WTC11 (cell line): ENCODE data around the gene GGN. TPM values are rescaled to one million over a fixed set of nuclear protein-coding genes. Genes with fewer than 3 reads are reported as not detected.
A peak's percentile ranks its signal among the peaks of the same experiment; 100 is the strongest.

ENCODE experiments used
- ATAC-seq: fragments of 200-7000 bp; cut with Tn5 transposase; 2 replicates; pipeline ENCODE4 v1.10.0; 2021; ENCODE audit warnings: mild to moderate bottlenecking, moderate library complexity
- CTCF ChIA-PET: fragments of 300-600 bp; sonication (Branson Sonifier 250); formaldehyde crosslinking; loops from one replicate; lab custom pipeline; 2021; ENCODE audit warnings: antibody characterized with exemption; lab: Charles Lee
- POLR2A ChIA-PET: fragments of 350-600 bp; sonication (Branson Sonifier 250); formaldehyde crosslinking; loops from one replicate; lab custom pipeline; 2021; ENCODE audit warnings: antibody characterized with exemption; lab: Charles Lee
- DNase-seq: peaks from one replicate; pipeline ENCODE4 v3.0.0; 2021; ENCODE audit warnings: low spot score
- H3K27ac Mint-ChIP-seq: 2 replicates; pipeline ENCODE4 v1.8.0; 2021; ENCODE audit warnings: mixed read lengths
- H3K27me3 Mint-ChIP-seq: 2 replicates; pipeline ENCODE4 v1.8.0; 2021; ENCODE audit warnings: low read depth, mild to moderate bottlenecking, moderate library complexity, mixed read lengths
- H3K36me3 Mint-ChIP-seq: 2 replicates; pipeline ENCODE4 v1.8.0; 2021; ENCODE audit warnings: mixed read lengths
- H3K4me1 Mint-ChIP-seq: 2 replicates; pipeline ENCODE4 v1.8.0; 2022; ENCODE audit warnings: mixed read lengths
- H3K4me3 Mint-ChIP-seq: 2 replicates; pipeline ENCODE4 v1.8.0; 2021; ENCODE audit warnings: mild to moderate bottlenecking, moderate library complexity, mixed read lengths
- H3K9me3 Mint-ChIP-seq: 2 replicates; pipeline ENCODE4 v1.8.0; 2021; ENCODE audit warnings: mixed read lengths
- AFF4 ChIP-seq: sonication (generic); formaldehyde crosslinking; IDR thresholded peaks from 2 replicates; pipeline ENCODE4 v1.8.1; 2023; ENCODE audit warnings: mild to moderate bottlenecking, missing genetic modification reagents, borderline replicate concordance
- CDX4 ChIP-seq: fragments of 250-450 bp; sonication (Bioruptor Pico); IDR thresholded peaks from 2 replicates; pipeline ENCODE4 v1.9.0; 2021; ENCODE audit warnings: moderate library complexity, mild to moderate bottlenecking, inconsistent platforms, borderline replicate concordance
- CREB1 ChIP-seq: sonication (generic); formaldehyde crosslinking; IDR thresholded peaks from 2 replicates; pipeline ENCODE4 v1.8.0; 2023; ENCODE audit warnings: mild to moderate bottlenecking, missing genetic modification reagents
- ELF4 ChIP-seq: sonication (generic); formaldehyde crosslinking; IDR thresholded peaks from 2 replicates; pipeline ENCODE4 v1.8.1; 2022; ENCODE audit warnings: low read depth, mild to moderate bottlenecking, moderate library complexity, missing genetic modification reagents
- EMX1 ChIP-seq: fragments of 250-450 bp; sonication (Bioruptor Pico); IDR thresholded peaks from 2 replicates; pipeline ENCODE4 v1.8.0; 2021; ENCODE audit warnings: mild to moderate bottlenecking
- ETV6 ChIP-seq: sonication (generic); formaldehyde crosslinking; IDR thresholded peaks from 2 replicates; pipeline ENCODE4 v1.8.1; 2022; ENCODE audit warnings: mild to moderate bottlenecking, missing genetic modification reagents
- JAZF1 ChIP-seq: fragments of 250-450 bp; sonication (Bioruptor Pico); IDR thresholded peaks from 2 replicates; pipeline ENCODE4 v1.9.0; 2021; ENCODE audit warnings: moderate library complexity, mild to moderate bottlenecking, inconsistent platforms
- MXD4 ChIP-seq: fragments of 250-450 bp; sonication (Bioruptor Pico); IDR thresholded peaks from 2 replicates; pipeline ENCODE4 v1.8.0; 2021; ENCODE audit warnings: mild to moderate bottlenecking, moderate library complexity, borderline replicate concordance
- NFATC4 ChIP-seq: fragments of 250-450 bp; sonication (Bioruptor Pico); IDR thresholded peaks from 2 replicates; pipeline ENCODE4 v1.9.0; 2021; ENCODE audit warnings: mild to moderate bottlenecking
- NR1H2 ChIP-seq: sonication (generic); formaldehyde crosslinking; IDR thresholded peaks from 2 replicates; pipeline ENCODE4 v1.9.0; 2021; ENCODE audit warnings: mild to moderate bottlenecking, moderate library complexity, missing genetic modification reagents
- OVOL2 ChIP-seq: fragments of 250-450 bp; sonication (Bioruptor Pico); IDR thresholded peaks from 2 replicates; pipeline ENCODE4 v1.9.0; 2021; ENCODE audit warnings: mild to moderate bottlenecking, borderline replicate concordance
- PREB ChIP-seq: sonication (generic); formaldehyde crosslinking; IDR thresholded peaks from 2 replicates; pipeline ENCODE4 v1.8.1; 2022; ENCODE audit warnings: mild to moderate bottlenecking, missing genetic modification reagents, moderate library complexity, borderline replicate concordance
- RELA ChIP-seq: sonication (generic); formaldehyde crosslinking; IDR thresholded peaks from 2 replicates; pipeline ENCODE4 v1.8.1; 2022; ENCODE audit warnings: missing genetic modification reagents, mild to moderate bottlenecking, borderline replicate concordance
- SMAD3 ChIP-seq: sonication (generic); formaldehyde crosslinking; IDR thresholded peaks from 2 replicates; pipeline ENCODE4 v1.8.0; 2022; ENCODE audit warnings: missing genetic modification reagents, mild to moderate bottlenecking, borderline replicate concordance
- SP1 ChIP-seq: sonication (generic); formaldehyde crosslinking; conservative IDR thresholded peaks from 2 replicates; pipeline ENCODE4 v1.8.1; 2022; ENCODE audit warnings: missing genetic modification reagents
- TCF7 ChIP-seq: sonication (generic); formaldehyde crosslinking; IDR thresholded peaks from 2 replicates; pipeline ENCODE4 v1.8.0; 2022; ENCODE audit warnings: mild to moderate bottlenecking, low read depth, missing genetic modification reagents, moderate library complexity
- TEAD1 ChIP-seq: sonication (generic); formaldehyde crosslinking; IDR thresholded peaks from 2 replicates; pipeline ENCODE4 v1.8.0; 2022; ENCODE audit warnings: mild to moderate bottlenecking, missing genetic modification reagents
- TEAD4 ChIP-seq: sonication (generic); formaldehyde crosslinking; IDR thresholded peaks from 2 replicates; pipeline ENCODE4 v1.8.0; 2022; ENCODE audit warnings: mild to moderate bottlenecking, missing genetic modification reagents
- ZBTB21 ChIP-seq: sonication (generic); formaldehyde crosslinking; IDR thresholded peaks from 2 replicates; pipeline ENCODE4 v1.8.1; 2023; ENCODE audit warnings: mild to moderate bottlenecking, missing genetic modification reagents, borderline replicate concordance
- ZBTB43 ChIP-seq: sonication (generic); formaldehyde crosslinking; IDR thresholded peaks from 2 replicates; pipeline ENCODE4 v1.8.1; 2023; ENCODE audit warnings: mild to moderate bottlenecking, missing genetic modification reagents
- ZNF138 ChIP-seq: sonication (generic); formaldehyde crosslinking; conservative IDR thresholded peaks from 2 replicates; pipeline ENCODE4 v1.8.1; 2022; ENCODE audit warnings: mild to moderate bottlenecking, moderate library complexity, missing genetic modification reagents
- ZNF281 ChIP-seq: sonication (generic); formaldehyde crosslinking; IDR thresholded peaks from 2 replicates; pipeline ENCODE4 v1.8.0; 2023; ENCODE audit warnings: mild to moderate bottlenecking, missing genetic modification reagents
- ZNF317 ChIP-seq: sonication (generic); formaldehyde crosslinking; IDR thresholded peaks from 2 replicates; pipeline ENCODE4 v1.8.1; 2023; ENCODE audit warnings: low read depth, mild to moderate bottlenecking, moderate library complexity, missing genetic modification reagents, borderline replicate concordance
- total RNA-seq: library from RNA; stranded (reverse); gene quantifications from 3 replicates; pipeline ENCODE4 v1.2.3, GENCODE V29; 2021

The GGN gene
- total RNA-seq, 1 experiment from 2014 or later = 2.4 TPM

GRCh38 chr19:38355728-38356725, 31.8 kb downstream of the GGN start (continued):
- TF ChIP-seq ZBTB43 (CRISPR knock-in tag) = no peak
- no peak for TF ChIP-seq CREB1 (CRISPR knock-in tag)
- no peak for TF ChIP-seq NR1H2 (CRISPR knock-in tag)
- no peak for TF ChIP-seq SP1

GRCh38 chr19:38352611-38353010, 35.2 kb downstream of the GGN start:
- ATAC-seq (no peak), DNase-seq (no peak)
- no peaks in the 10 kb centered on the region for H3K9me3 Mint-ChIP-seq
- H3K27me3 Mint-ChIP-seq = peaks cover 30% of the 10 kb centered on the region
- no peaks in the 10 kb centered on the region for H3K36me3 Mint-ChIP-seq
- H3K27ac Mint-ChIP-seq = peak overlapping the region; percentile 24; the same call in 1 of the 2 replicates
- TF ChIP-seq RELA (CRISPR knock-in tag) (no peak), TEAD1 (CRISPR knock-in tag) (no peak), PREB (CRISPR knock-in tag) (no peak), TEAD4 (CRISPR knock-in tag) (no peak), TCF7 (CRISPR knock-in tag) (no peak), NFATC4 (CRISPR knock-in tag) (no peak), ELF4 (CRISPR knock-in tag) (no peak), SMAD3 (no peak), ZNF281 (no peak)
- H3K4me3 Mint-ChIP-seq = no peak overlapping the region
- ChIA-PET POLR2A (no interaction called here), CTCF (interaction anchor here (0.8 to 1.5 kb wide), 4 partner anchors 17 to 109 kb away, joined by 3 to 4 read pairs (median 3); partner anchors contain the start of genes CATSPERG, KCNK6 and PSMD8)
- no peaks in the 10 kb centered on the region for H3K4me1 Mint-ChIP-seq

GRCh38 chr19:38351865-38352395, 35.9 kb downstream of the GGN start:
- POLR2A ChIA-PET = no interaction called here
- no peaks in the 10 kb centered on the region for H3K36me3 Mint-ChIP-seq
- CTCF ChIA-PET = interaction anchor here (0.7 to 1.2 kb wide), 8 partner anchors 10 to 210 kb away, joined by 3 to 5 read pairs (median 3); partner anchors contain the start of genes CATSPERG, FAM98C and PSMD8
- no peak for DNase-seq
- peaks cover 23% of the 10 kb centered on the region for H3K27me3 Mint-ChIP-seq
- ATAC-seq = peak; percentile 36; the same call in 1 of the 2 replicates
- H3K9me3 Mint-ChIP-seq = no peaks in the 10 kb centered on the region
- no peak overlapping the region for H3K4me3 Mint-ChIP-seq
- H3K27ac Mint-ChIP-seq = no peak overlapping the region
- no peaks in the 10 kb centered on the region for H3K4me1 Mint-ChIP-seq
- TF ChIP-seq JAZF1 (no peak), ETV6 (CRISPR knock-in tag) (no peak), ZNF138 (no peak), CDX4 (CRISPR knock-in tag) (no peak), OVOL2 (CRISPR knock-in tag) (no peak), ZBTB21 (CRISPR knock-in tag) (no peak), AFF4 (no peak), MXD4 (CRISPR knock-in tag) (no peak), EMX1 (CRISPR knock-in tag) (no peak), ZNF317 (CRISPR knock-in tag) (no peak)
